ENCODE results near the gene FBXO2. TPM values are rescaled to one million over a fixed set of nuclear protein-coding genes. Genes with fewer than 3 reads are reported as not detected.

FBXO2 gene
- total and polyA plus RNA-seq, 9 of the 15 experiments (the other 6 are each of a cell fraction or from before 2014, with no cell fraction given) = 0.04 to 1.9 (median 0.27) TPM

DNA sequence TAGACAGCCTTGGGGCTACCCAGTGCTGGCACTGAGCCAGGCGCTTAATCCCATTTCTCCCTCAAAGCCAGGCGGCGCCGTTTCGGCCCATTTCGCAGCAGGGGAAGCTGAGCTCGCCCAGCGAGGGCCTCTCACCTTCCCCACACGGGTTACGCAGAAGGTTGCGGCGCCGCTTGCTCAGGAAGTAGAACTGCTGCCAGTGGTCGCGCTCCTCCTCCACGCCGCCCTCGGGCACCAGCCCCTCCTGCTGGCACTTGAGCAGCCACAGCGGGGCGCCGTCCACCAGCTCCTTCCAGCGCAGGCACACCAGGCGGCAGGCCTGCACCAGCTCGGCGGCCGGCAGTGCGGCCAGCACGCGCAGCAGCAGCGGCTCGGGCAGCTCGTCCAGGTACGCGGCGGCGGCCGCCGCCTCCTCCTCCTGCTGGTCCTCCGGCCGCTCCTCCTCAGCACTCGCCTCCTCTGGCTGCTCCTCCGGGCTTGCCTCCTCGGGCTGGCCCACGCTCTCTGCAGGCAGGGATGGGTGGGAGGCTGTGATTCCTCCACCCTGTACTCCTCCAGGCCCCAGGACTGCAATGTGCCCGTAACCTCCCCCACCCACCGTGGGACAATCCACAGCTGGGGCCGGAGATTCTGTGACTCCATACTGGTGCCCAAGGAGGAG, 3.8 kb downstream of the FBXO2 start (continued):
- TF ChIP-seq, protein P1, sequence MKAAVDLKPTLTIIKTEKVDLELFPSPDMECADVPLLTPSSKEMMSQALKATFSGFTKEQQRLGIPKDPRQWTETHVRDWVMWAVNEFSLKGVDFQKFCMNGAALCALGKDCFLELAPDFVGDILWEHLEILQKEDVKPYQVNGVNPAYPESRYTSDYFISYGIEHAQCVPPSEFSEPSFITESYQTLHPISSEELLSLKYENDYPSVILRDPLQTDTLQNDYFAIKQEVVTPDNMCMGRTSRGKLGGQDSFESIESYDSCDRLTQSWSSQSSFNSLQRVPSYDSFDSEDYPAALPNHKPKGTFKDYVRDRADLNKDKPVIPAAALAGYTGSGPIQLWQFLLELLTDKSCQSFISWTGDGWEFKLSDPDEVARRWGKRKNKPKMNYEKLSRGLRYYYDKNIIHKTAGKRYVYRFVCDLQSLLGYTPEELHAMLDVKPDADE (conservative IDR thresholded peaks at IDR 0.05; ENCODE audit: control insufficient read depth, low read depth, low read length) = peak; percentile 46; the same call in 1 of the 2 replicates
- TF ChIP-seq MEIS2 (IDR thresholded peaks at IDR 0.05; ENCODE audit: partially characterized antibody) (peak; percentile 2), FIP1L1 (IDR thresholded peaks at IDR 0.05; ENCODE audit: low read depth, low read length, poor library complexity, severe bottlenecking) (no peak), ZBTB8A (IDR thresholded peaks at IDR 0.05; ENCODE audit: partially characterized antibody) (no peak), MYC (IDR thresholded peaks at IDR 0.05; ENCODE audit: low read depth, low read length) (peak; percentile 84), MYC (CRISPR knock-in tag; IDR thresholded peaks at IDR 0.05; ENCODE audit: borderline replicate concordance, low read depth) (no peak), SP2 (IDR thresholded peaks at IDR 0.05; ENCODE audit: extremely low read depth, low read depth, low read length, poor library complexity, severe bottlenecking) (no peak), FOXK1 (CRISPR knock-in tag; IDR thresholded peaks at IDR 0.05; ENCODE audit: borderline replicate concordance) (no peak), IRF2 (CRISPR knock-in tag; IDR thresholded peaks at IDR 0.05) (no peak), PHB2 (IDR thresholded peaks at IDR 0.05; ENCODE audit: low read depth) (no peak), RNF2 (IDR thresholded peaks at IDR 0.05) (0 out of 2 replicates have a peak, but pooled peaks have one; percentile 26), DMBX1 (CRISPR knock-in tag; IDR thresholded peaks at IDR 0.05; ENCODE audit: borderline replicate concordance) (no peak), PRMT5 (CRISPR knock-in tag; IDR thresholded peaks at IDR 0.05) (no peak), ZNF274 (IDR thresholded peaks at IDR 0.05; ENCODE audit: borderline replicate concordance, low read depth, low read length) (no peak), SP1 (CRISPR knock-in tag; IDR thresholded peaks at IDR 0.05) (peak; percentile 78; the same call in 1 of the 2 replicates), ZNF830 (CRISPR knock-in tag; IDR thresholded peaks at IDR 0.05) (no peak), ZKSCAN3 (CRISPR knock-in tag; IDR thresholded peaks at IDR 0.05) (no peak), GATA2 (CRISPR knock-in tag; IDR thresholded peaks at IDR 0.05) (no peak), HIVEP1 (CRISPR knock-in tag; IDR thresholded peaks at IDR 0.05) (peak; percentile 66; the same call in 1 of the 2 replicates), POLR3A (IDR thresholded peaks at IDR 0.05; ENCODE audit: borderline replicate concordance, extremely low read depth, insufficient read depth, insufficient read length) (no peak), CBFA2T2 (conservative IDR thresholded peaks at IDR 0.05) (no peak), SIN3A (IDR thresholded peaks at IDR 0.05; ENCODE audit: borderline replicate concordance in 2 of 2, control insufficient read depth in 1 of 2, low read depth in 2 of 2, low read length in 2 of 2) (peak in 1 of 2 experiments; percentile 19; a peak in 1 of 4 replicates), ZNF584 (CRISPR knock-in tag; IDR thresholded peaks at IDR 0.05; ENCODE audit: low read depth) (no peak), ESRRA (IDR thresholded peaks at IDR 0.05; ENCODE audit: borderline replicate concordance, low read depth) (peak; percentile 91), CBFB (CRISPR knock-in tag; IDR thresholded peaks at IDR 0.05) (no peak)
- TF ChIP-seq, protein P2, sequence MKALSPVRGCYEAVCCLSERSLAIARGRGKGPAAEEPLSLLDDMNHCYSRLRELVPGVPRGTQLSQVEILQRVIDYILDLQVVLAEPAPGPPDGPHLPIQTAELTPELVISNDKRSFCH (CRISPR knock-in tag; IDR thresholded peaks at IDR 0.05) = no peak
- TF ChIP-seq, protein P2 (tag; IDR thresholded peaks at IDR 0.05) = peak; percentile 52; the same call in 1 of the 2 replicates
- TF ChIP-seq, protein P3, sequence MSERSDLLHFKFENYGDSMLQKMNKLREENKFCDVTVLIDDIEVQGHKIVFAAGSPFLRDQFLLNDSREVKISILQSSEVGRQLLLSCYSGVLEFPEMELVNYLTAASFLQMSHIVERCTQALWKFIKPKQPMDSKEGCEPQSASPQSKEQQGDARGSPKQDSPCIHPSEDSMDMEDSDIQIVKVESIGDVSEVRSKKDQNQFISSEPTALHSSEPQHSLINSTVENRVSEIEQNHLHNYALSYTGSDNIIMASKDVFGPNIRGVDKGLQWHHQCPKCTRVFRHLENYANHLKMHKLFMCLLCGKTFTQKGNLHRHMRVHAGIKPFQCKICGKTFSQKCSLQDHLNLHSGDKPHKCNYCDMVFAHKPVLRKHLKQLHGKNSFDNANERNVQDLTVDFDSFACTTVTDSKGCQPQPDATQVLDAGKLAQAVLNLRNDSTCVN (CRISPR knock-in tag; IDR thresholded peaks at IDR 0.05) = no peak

Measured in K562 (cell line).